BJ (cell line): ENCODE results near the gene ZNF789. TPM values are rescaled to one million over a fixed set of nuclear protein-coding genes. Genes with fewer than 3 reads are reported as not detected.

Experiments used
- CTCF ChIA-PET: fragments of 350-600 bp; formaldehyde crosslinking; extraction: SDS; loops from one replicate; lab custom pipeline; 2021; ENCODE audit warnings: antibody characterized with exemption, inconsistent platforms; lab: Yijun Ruan, JAX
- POLR2A ChIA-PET: fragments of 300-600 bp; sonication (Branson Sonifier 250); formaldehyde crosslinking; extraction: SDS; loops from one replicate; lab custom pipeline; 2021; ENCODE audit warnings: antibody characterized with exemption; lab: Charles Lee
- DNase-seq: peaks from one replicate; pipeline ENCODE4 v3.0.0-alpha.2; 2011; ENCODE audit warnings: low read depth
- H3K27me3 ChIP-seq: 2 replicates; pipeline ENCODE4 v1.6.0; 2011; ENCODE audit warnings: low read length; ENCODE audit not compliant: control insufficient read depth, insufficient read depth
- H3K36me3 ChIP-seq: 2 replicates; pipeline ENCODE4 v1.5.1; 2011; ENCODE audit warnings: low read length; ENCODE audit not compliant: control insufficient read depth, insufficient read depth
- H3K4me3 ChIP-seq: 2 replicates; pipeline ENCODE4 v1.5.1; 2011; ENCODE audit warnings: low read depth, mild to moderate bottlenecking, control low read depth, low read length
- polyA plus RNA-seq: library from polyadenylated mRNA; depleted of rRNA; stranded (reverse); fragments of >200 nt; gene quantifications from 2 replicates; pipeline ENCODE4 v1.2.3, GENCODE V29; 2011
- TF ChIP-seq, protein P1 (sequence below): IDR thresholded peaks from 2 replicates; pipeline ENCODE4 v1.5.1; 2011; ENCODE audit warnings: low read depth, mild to moderate bottlenecking, control low read depth, inconsistent platforms, low read length, moderate library complexity; ENCODE audit not compliant: insufficient read depth

ZNF789 gene
- polyA plus RNA-seq, 1 experiment = 8.2 TPM

- Histone ChIP-seq H3K36me3 (no peaks in the 10 kb centered on the region; the same call in 1 of the 2 replicates), H3K27me3 (no peaks in the 10 kb centered on the region), H3K4me3 (peak overlapping the region; percentile 80)
- POLR2A ChIA-PET = interaction anchor here (0.6 kb wide), 1 partner anchor 12 kb away, joined by 9 read pairs; no protein-coding TSS in a partner anchor
- CTCF ChIA-PET = interaction anchor here (0.6 kb wide), 1 partner anchor 29 kb away, joined by 3 read pairs; no protein-coding TSS in a partner anchor
- TF ChIP-seq, protein P1, sequence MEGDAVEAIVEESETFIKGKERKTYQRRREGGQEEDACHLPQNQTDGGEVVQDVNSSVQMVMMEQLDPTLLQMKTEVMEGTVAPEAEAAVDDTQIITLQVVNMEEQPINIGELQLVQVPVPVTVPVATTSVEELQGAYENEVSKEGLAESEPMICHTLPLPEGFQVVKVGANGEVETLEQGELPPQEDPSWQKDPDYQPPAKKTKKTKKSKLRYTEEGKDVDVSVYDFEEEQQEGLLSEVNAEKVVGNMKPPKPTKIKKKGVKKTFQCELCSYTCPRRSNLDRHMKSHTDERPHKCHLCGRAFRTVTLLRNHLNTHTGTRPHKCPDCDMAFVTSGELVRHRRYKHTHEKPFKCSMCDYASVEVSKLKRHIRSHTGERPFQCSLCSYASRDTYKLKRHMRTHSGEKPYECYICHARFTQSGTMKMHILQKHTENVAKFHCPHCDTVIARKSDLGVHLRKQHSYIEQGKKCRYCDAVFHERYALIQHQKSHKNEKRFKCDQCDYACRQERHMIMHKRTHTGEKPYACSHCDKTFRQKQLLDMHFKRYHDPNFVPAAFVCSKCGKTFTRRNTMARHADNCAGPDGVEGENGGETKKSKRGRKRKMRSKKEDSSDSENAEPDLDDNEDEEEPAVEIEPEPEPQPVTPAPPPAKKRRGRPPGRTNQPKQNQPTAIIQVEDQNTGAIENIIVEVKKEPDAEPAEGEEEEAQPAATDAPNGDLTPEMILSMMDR = no peak
- DNase-seq = no peak
Observed at GRCh38 chr7:99504281-99504602, 31.6 kb downstream of the ZNF789 start.

DNA sequence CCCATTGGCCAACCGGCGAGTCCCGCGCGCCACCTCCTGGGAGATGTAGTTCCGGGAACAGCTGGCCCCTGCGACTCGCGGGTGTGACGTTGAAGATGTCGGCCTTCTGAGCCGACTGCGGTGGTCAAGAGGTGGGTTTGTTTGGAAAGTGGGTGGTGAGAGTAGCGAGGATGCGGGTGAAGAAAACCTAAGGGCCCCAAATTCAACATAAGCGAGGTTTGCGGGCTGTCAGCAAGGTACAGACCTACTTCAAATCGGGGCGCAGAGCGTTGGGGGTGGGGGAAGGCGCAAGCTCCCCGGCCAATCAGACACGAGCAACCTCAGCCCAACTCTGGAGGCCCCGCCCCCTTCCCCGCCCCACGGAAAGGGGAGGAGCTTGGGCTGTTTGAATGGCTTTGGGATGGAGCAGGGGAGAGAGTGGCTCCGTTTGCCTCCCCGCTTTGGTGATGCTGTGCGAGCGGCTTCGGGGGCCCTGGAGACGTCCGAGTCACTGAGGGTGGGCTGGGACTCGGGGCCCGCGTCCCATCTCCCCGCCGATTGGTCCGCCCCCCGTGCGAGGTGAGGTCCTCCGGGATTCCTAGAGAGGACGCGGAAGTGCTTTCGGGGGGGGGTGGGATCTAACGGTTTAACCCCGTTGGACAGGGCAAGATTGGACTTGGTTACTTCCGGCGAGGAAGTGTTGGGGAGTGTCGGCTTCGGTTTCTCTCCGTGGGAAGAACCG is 32.1 kb downstream of the ZNF789 start, which contains the start of gene ZKSCAN5:
ZKSCAN5 (plus strand) TSS at position 60 of the 721 bp plus-strand sequence. CDS start 1,383 bp downstream, outside the sequence.
- ChIA-PET CTCF (interaction anchor here (0.6 to 1.2 kb wide), 2 partner anchors 29 to 76 kb away, joined by 3 read pairs; no protein-coding TSS in a partner anchor), POLR2A (interaction anchor here (0.6 to 0.8 kb wide), 3 partner anchors 8 to 53 kb away, joined by 4 to 9 read pairs (median 5); no protein-coding TSS in a partner anchor)
- Histone ChIP-seq H3K36me3 (no peaks in the 10 kb centered on the region; the same call in 1 of the 2 replicates), H3K27me3 (no peaks in the 10 kb centered on the region), H3K4me3 (peak within 1 kb of the TSS; percentile 80)
- TF ChIP-seq, protein P1 = no peak
- peak; percentile 79 for DNase-seq

GRCh38 chr7:99505324-99505662 is 32.6 kb downstream of the ZNF789 start:
- CTCF ChIA-PET = interaction anchor here (1.2 kb wide), 1 partner anchor 75 kb away, joined by 3 read pairs; no protein-coding TSS in a partner anchor
- Histone ChIP-seq H3K27me3 (no peaks in the 10 kb centered on the region), H3K36me3 (no peaks in the 10 kb centered on the region; the same call in 1 of the 2 replicates), H3K4me3 (peak overlapping the region; percentile 80)
- POLR2A ChIA-PET = interaction anchor here (0.6 to 0.8 kb wide), 2 partner anchors 9 to 53 kb away, joined by 4 to 5 read pairs; no protein-coding TSS in a partner anchor
- no peak for DNase-seq
- TF ChIP-seq, protein P1 = no peak

GRCh38 chr7:99514050-99514449 is 41.4 kb downstream of the ZNF789 start:
- no peaks in the 10 kb centered on the region for H3K27me3 ChIP-seq
- no peak overlapping the region for H3K4me3 ChIP-seq
- TF ChIP-seq, protein P1 = no peak
- peaks cover 13% of the 10 kb centered on the region for H3K36me3 ChIP-seq
- ChIA-PET CTCF (no interaction called here), POLR2A (no interaction called here)
- DNase-seq = no peak

DNA sequence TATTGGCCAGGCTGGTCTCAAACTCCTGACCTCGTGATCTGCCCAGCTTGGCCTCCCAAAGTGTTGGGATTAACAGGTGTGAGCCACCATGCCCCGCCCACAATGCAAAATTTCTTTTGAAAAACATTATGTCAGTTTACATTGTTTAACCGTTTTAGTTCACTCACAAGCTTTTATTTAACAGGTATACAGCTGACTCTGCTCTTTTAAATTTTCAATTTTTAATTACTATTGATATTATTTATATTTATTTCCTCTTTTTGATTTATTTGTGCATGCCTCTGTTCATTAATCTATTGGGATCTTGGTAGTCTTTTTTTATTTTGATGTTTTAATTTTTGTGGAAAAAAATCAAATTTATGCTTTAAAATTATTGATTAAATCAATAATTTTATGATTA is 48.7 kb downstream of the ZNF789 start:
- Histone ChIP-seq H3K27me3 (no peaks in the 10 kb centered on the region), H3K36me3 (peaks cover 16% of the 10 kb centered on the region), H3K4me3 (no peak overlapping the region)
- DNase-seq = no peak
- TF ChIP-seq, protein P1 = no peak
- POLR2A ChIA-PET = no interaction called here
- CTCF ChIA-PET = interaction anchor here (0.7 to 1.4 kb wide), 2 partner anchors 12 to 1141 kb away, joined by 3 to 5 read pairs; no protein-coding TSS in a partner anchor
